H1 (cell line): ENCODE data around the gene OSBPL9. TPM values are rescaled to one million over a fixed set of nuclear protein-coding genes. Genes with fewer than 3 reads are reported as not detected.

Experiments used
- CTCF ChIA-PET: fragments of 300-600 bp; sonication (Branson Sonifier 250); formaldehyde crosslinking; loops from one replicate; lab custom pipeline; 2021; ENCODE audit not compliant: partially characterized antibody; lab: Charles Lee
- POLR2A ChIA-PET: fragments of 300-600 bp; sonication (Branson Sonifier 250); formaldehyde crosslinking; loops from one replicate; lab custom pipeline; 2021; ENCODE audit warnings: inconsistent platforms; ENCODE audit not compliant: partially characterized antibody; lab: Charles Lee
- DNase-seq, 2 experiments: peaks; one replicate each; pipeline versions ENCODE4 v3.0.0 to v3.0.0-alpha.2; 2010 to 2022; ENCODE audit warnings: low spot score in 2 of 2, low read depth in 1 of 2, mixed read lengths in 1 of 2
- FAIRE-seq: peaks from 2 replicates; lab custom pipeline; 2011; peaks lifted over from hg19 to GRCh38; lab: Jason Lieb, UNC
- H2AFZ ChIP-seq: 2 replicates; pipeline ENCODE4 v1.8.1; 2012; ENCODE audit warnings: low read length, inconsistent platforms
- H2AK5ac ChIP-seq: 2 replicates; pipeline ENCODE4 v1.6.1; 2013; ENCODE audit warnings: low read depth, low read length
- H2BK120ac ChIP-seq: replicated peaks from 2 replicates; pipeline ENCODE3; 2013; ENCODE audit warnings: low read depth, low read length, inconsistent platforms
- H2BK12ac ChIP-seq: 2 replicates; pipeline ENCODE4 v1.6.1; 2013; ENCODE audit warnings: low read depth, low read length
- H2BK15ac ChIP-seq: 2 replicates; pipeline ENCODE4 v1.6.1; 2013; ENCODE audit warnings: low read length
- H2BK20ac ChIP-seq: 2 replicates; pipeline ENCODE4 v1.6.1; 2013; ENCODE audit warnings: low read length
- H2BK5ac ChIP-seq: 2 replicates; pipeline ENCODE4 v1.6.1; 2013; ENCODE audit warnings: low read depth, low read length
- H3K14ac ChIP-seq: 2 replicates; pipeline ENCODE4 v1.6.1; 2013; ENCODE audit warnings: inconsistent platforms; ENCODE audit not compliant: insufficient read length
- H3K18ac ChIP-seq: 2 replicates; pipeline ENCODE4 v1.6.1; 2013; ENCODE audit warnings: low read length; ENCODE audit errors: extremely low read depth
- H3K23ac ChIP-seq: 2 replicates; pipeline ENCODE4 v1.6.1; 2013; ENCODE audit warnings: inconsistent platforms; ENCODE audit not compliant: insufficient read length
- H3K23me2 ChIP-seq: 2 replicates; pipeline ENCODE4 v1.6.1; 2013; ENCODE audit warnings: low read depth, low read length
- H3K27ac ChIP-seq: 2 replicates; pipeline ENCODE4 v1.6.1; 2011; ENCODE audit warnings: low read depth, low read length, inconsistent platforms
- H3K27me3 ChIP-seq, 4 experiments: replicated peaks in 1 of 4; 1 replicate in 1 of 4; 2 replicates in 3 of 4; pipeline versions ENCODE4 v1.6.1 to v1.8.1; 2011 to 2013; ENCODE audit warnings: low read length in 3 of 4, mild to moderate bottlenecking in 3 of 4, inconsistent platforms in 2 of 4, mixed read lengths in 2 of 4, moderate library complexity in 1 of 4; ENCODE audit not compliant: control insufficient read depth in 3 of 4, insufficient read depth in 3 of 4; ENCODE audit errors: extremely low read depth in 1 of 4
- H3K36me3 ChIP-seq, 4 experiments: 2 replicates each; pipeline versions ENCODE4 v1.6.1 to v1.8.1; 2011 to 2013; ENCODE audit warnings: mild to moderate bottlenecking in 4 of 4, low read length in 3 of 4, moderate library complexity in 2 of 4, control low read depth in 1 of 4, inconsistent platforms in 1 of 4; ENCODE audit not compliant: insufficient read depth in 4 of 4, control insufficient read depth in 2 of 4
- H3K4ac ChIP-seq: replicated peaks from 2 replicates; pipeline ENCODE3; 2013; ENCODE audit warnings: low read length, low read depth, mixed read lengths, inconsistent platforms; ENCODE audit not compliant: insufficient read length
- H3K4me1 ChIP-seq, 4 experiments: replicated peaks in 1 of 4; 1 replicate in 1 of 4; 2 replicates in 3 of 4; pipeline versions ENCODE4 v1.6.1 to v1.8.1; 2011 to 2013; ENCODE audit warnings: low read length in 3 of 4, inconsistent platforms in 2 of 4, mixed read lengths in 1 of 4; ENCODE audit not compliant: insufficient read depth in 4 of 4, control insufficient read depth in 3 of 4
- H3K4me2 ChIP-seq, 2 experiments: 2 replicates each; pipeline versions ENCODE4 v1.6.1 to v1.8.1; 2011 to 2013; ENCODE audit warnings: low read depth in 2 of 2, low read length in 2 of 2, control low read depth in 1 of 2, inconsistent platforms in 1 of 2, mild to moderate bottlenecking in 1 of 2; ENCODE audit not compliant: insufficient read depth in 1 of 2
- H3K4me3 ChIP-seq, 4 experiments: fragments of 200-600, 300-600 bp in 1 of 4; sonication (generic), shearing (Covaris generic), sonication (Bioruptor Twin) in 1 of 4; 2 replicates each; pipeline versions ENCODE4 v1.5.1 to v1.8.1; 2011 to 2016; ENCODE audit warnings: low read length in 4 of 4, low read depth in 3 of 4, control low read depth in 2 of 4, inconsistent platforms in 2 of 4, mild to moderate bottlenecking in 2 of 4, mixed read lengths in 1 of 4, moderate library complexity in 1 of 4; ENCODE audit not compliant: insufficient read depth in 2 of 4; ENCODE audit errors: extremely low read depth in 1 of 4
- H3K56ac ChIP-seq: replicated peaks from 2 replicates; pipeline ENCODE3; 2013; ENCODE audit warnings: low read depth, mild to moderate bottlenecking, mixed read lengths, low read length, inconsistent platforms; ENCODE audit not compliant: insufficient read length
- H3K79me1 ChIP-seq: 2 replicates; pipeline ENCODE4 v1.6.1; 2013; ENCODE audit warnings: low read depth, low read length, control low read depth
- H3K79me2 ChIP-seq, 2 experiments: 2 replicates each; pipeline versions ENCODE4 v1.6.1 to v1.8.1; 2012 to 2013; ENCODE audit warnings: low read length in 2 of 2, mild to moderate bottlenecking in 2 of 2, inconsistent platforms in 1 of 2; ENCODE audit not compliant: insufficient read depth in 2 of 2, control insufficient read depth in 1 of 2
- H3K9ac ChIP-seq, 4 experiments: replicated peaks in 1 of 4; 1 replicate in 1 of 4; 2 replicates in 3 of 4; pipeline versions ENCODE4 v1.6.1 to v1.8.1; 2011 to 2013; ENCODE audit warnings: low read depth in 3 of 4, low read length in 3 of 4, control low read depth in 2 of 4, mild to moderate bottlenecking in 2 of 4, moderate library complexity in 2 of 4, inconsistent platforms in 1 of 4; ENCODE audit errors: extremely low read depth in 1 of 4
- H3K9me3 ChIP-seq, 2 experiments: 2 replicates each; pipeline versions ENCODE4 v1.6.1 to v1.8.1; 2012 to 2013; ENCODE audit warnings: mild to moderate bottlenecking in 2 of 2, moderate library complexity in 2 of 2, control low read depth in 1 of 2, inconsistent platforms in 1 of 2, low read depth in 1 of 2, low read length in 1 of 2, mixed read lengths in 1 of 2; ENCODE audit not compliant: insufficient read depth in 2 of 2
- H4K20me1 ChIP-seq, 2 experiments: replicated peaks in 1 of 2; 2 replicates each; pipeline versions ENCODE3 to v1.8.1; 2011 to 2013; ENCODE audit warnings: inconsistent platforms in 2 of 2, low read length in 2 of 2, mild to moderate bottlenecking in 1 of 2; ENCODE audit not compliant: insufficient read depth in 2 of 2, control insufficient read depth in 1 of 2
- H4K5ac ChIP-seq: 2 replicates; pipeline ENCODE4 v1.6.1; 2013; ENCODE audit warnings: low read length, low read depth, mixed read lengths, inconsistent platforms; ENCODE audit not compliant: insufficient read length
- H4K8ac ChIP-seq: 2 replicates; pipeline ENCODE4 v1.8.0; 2013; ENCODE audit warnings: mild to moderate bottlenecking, moderate library complexity, low read length, inconsistent platforms; ENCODE audit not compliant: insufficient read depth; ENCODE audit errors: extremely low read depth
- H4K91ac ChIP-seq: replicated peaks from 2 replicates; pipeline ENCODE3; 2013; ENCODE audit warnings: low read length, mixed read lengths, inconsistent platforms; ENCODE audit not compliant: insufficient read length
- ATF2 ChIP-seq: IDR thresholded peaks from 2 replicates; pipeline ENCODE4 v1.6.1; 2012; ENCODE audit warnings: low read length, inconsistent platforms
- ATF3 ChIP-seq: IDR thresholded peaks from 2 replicates; pipeline ENCODE4 v1.6.1; 2011; ENCODE audit warnings: low read depth, mild to moderate bottlenecking, low read length; ENCODE audit not compliant: insufficient read depth
- CBX5 ChIP-seq: fragments of 300-800, 300-1000 bp; sonication (generic); IDR thresholded peaks from 2 replicates; pipeline ENCODE4 v1.7.1; 2016; ENCODE audit warnings: antibody characterized with exemption, low read length, low read depth
- CHD2 ChIP-seq: IDR thresholded peaks from 2 replicates; pipeline ENCODE4 v1.6.1; 2012; ENCODE audit warnings: low read length, improper control_type of control experiment
- CTCF ChIP-seq, 3 experiments: IDR thresholded peaks; 1 replicate in 2 of 3; 2 replicates in 1 of 3; pipeline versions ENCODE4 v1.5.1 to v1.6.1; 2011; ENCODE audit warnings: low read length in 3 of 3, mild to moderate bottlenecking in 3 of 3, inconsistent platforms in 2 of 3, low read depth in 1 of 3, moderate library complexity in 1 of 3; ENCODE audit not compliant: insufficient read depth in 1 of 3; ENCODE audit errors: control extremely low read depth in 1 of 3
- POLR2A ChIP-seq, 2 experiments: IDR thresholded peaks; 1 replicate in 1 of 2; 2 replicates in 1 of 2; pipeline ENCODE4 v1.6.1; 2011; ENCODE audit warnings: low read depth in 2 of 2, low read length in 2 of 2, mild to moderate bottlenecking in 2 of 2; ENCODE audit errors: control extremely low read depth in 1 of 2
- POLR2AphosphoS5 ChIP-seq: IDR thresholded peaks from 2 replicates; pipeline ENCODE4 v1.6.1; 2011; ENCODE audit warnings: low read depth, low read length
- SIN3A ChIP-seq, 2 experiments: IDR thresholded peaks in 1 of 2; conservative IDR thresholded peaks in 1 of 2; 2 replicates each; pipeline ENCODE4 v1.6.1; 2011 to 2012; ENCODE audit warnings: low read length in 2 of 2, improper control_type of control experiment in 1 of 2, low read depth in 1 of 2, mild to moderate bottlenecking in 1 of 2
- SRF ChIP-seq: IDR thresholded peaks from 2 replicates; pipeline ENCODE4 v1.6.1; 2011; ENCODE audit warnings: mild to moderate bottlenecking, low read depth, low read length, moderate library complexity
- WGBS, 2 experiments: shearing (Covaris generic) in 1 of 2; methylation state at CpG; one replicate each; pipeline versions ENCODE4 v1.1.6 to v1.1.7; 2013 to 2015; ENCODE audit warnings: low lambda C conversion rate in 2 of 2, mixed read lengths in 2 of 2, inconsistent platforms in 1 of 2, low coverage in 1 of 2, missing lambda C conversion rate in 1 of 2; ENCODE audit not compliant: insufficient replicate concordance in 2 of 2, insufficient coverage in 1 of 2, insufficient read length in 1 of 2; ENCODE audit errors: extremely low coverage in 1 of 2, missing lambda C conversion rate in 1 of 2; 5-methylcytosine and 5-hydroxymethylcytosine counted together
- polyA plus RNA-seq, 7 experiments: library from polyadenylated mRNA; depleted of rRNA in 3 of 7; stranded (reverse) in 5 of 7; unstranded in 2 of 7; fragments of >200 nt in 5 of 7; fragments of 200-250 nt in 2 of 7; gene quantifications; 1 replicate in 5 of 7; 2 replicates in 1 of 7; 4 replicates in 1 of 7; pipeline versions ENCODE4 v1.2.1 to v1.2.3, GENCODE V29; 2011 to 2013; ENCODE audit warnings: missing spikeins in 2 of 7, mixed read lengths in 2 of 7
- total RNA-seq: library from RNA; stranded (reverse); fragmentation: NEBNext Ultra II Directional; extraction: Animal tissue kit (Norgen Biotek cat#: 25700); gene quantifications from 2 replicates; pipeline ENCODE4 v1.2.1, GENCODE V29; 2021

Gene OSBPL9
- total and polyA plus RNA-seq, 2 of the 8 experiments (the other 6 are each of a cell fraction or from before 2014, with no cell fraction given): 58.2 to 71.6 TPM

GRCh38 chr1:51643362-51643761 lies 26.5 kb downstream of the OSBPL9 start:
- Histone ChIP-seq H4K8ac (no peak overlapping the region), H3K79me2 (peaks cover 0 to 12% of the 10 kb centered on the region in 2 experiments; a peak in 2 of 4 replicates), H2AK5ac (no peak overlapping the region), H3K4me1 (peaks cover 0 to 8% (median 5%) of the 10 kb centered on the region in 4 experiments; a peak in 4 of 7 replicates), H3K56ac (no peak overlapping the region), H3K27ac (no peak overlapping the region), H3K9ac (no peak overlapping the region), H4K20me1 (no peaks in the 10 kb centered on the region), H4K5ac (no peak overlapping the region), H3K36me3 (no peaks in the 10 kb centered on the region), H2BK15ac (no peak overlapping the region), H3K4ac (no peak overlapping the region), H3K9me3 (no peaks in the 10 kb centered on the region), H2AFZ (no peak overlapping the region), H3K79me1 (peaks cover 2% of the 10 kb centered on the region; the same call in 1 of the 2 replicates), H4K91ac (no peak overlapping the region), H3K4me3 (no peak overlapping the region), H3K18ac (no peak overlapping the region), H3K14ac (no peak overlapping the region), H2BK12ac (no peak overlapping the region), H2BK5ac (no peak overlapping the region), H2BK120ac (no peak overlapping the region), H3K27me3 (no peaks in the 10 kb centered on the region), H3K23me2 (no peaks in the 10 kb centered on the region), H3K23ac (no peak overlapping the region), H3K4me2 (no peak overlapping the region), H2BK20ac (no peak overlapping the region)
- DNase-seq (no peak), FAIRE-seq (no peak)
- ChIA-PET POLR2A (no interaction called here), CTCF (interaction anchor here (1.3 to 1.6 kb wide), 3 partner anchors 11 to 125 kb away, joined by 4 to 5 read pairs (median 5); no protein-coding TSS in a partner anchor)
- WGBS, 2 experiments: 81% methylated on average over 1 of the region's 1 CpG; no CpG with 5 or more reads in 1 of the 2 experiments
- TF ChIP-seq CHD2 (no peak), CTCF (IDR thresholded peaks at IDR 0.05; ENCODE audit: control extremely low read depth in 1 of 3, insufficient read depth in 1 of 3, low read depth in 1 of 3, low read length in 3 of 3) (no peak), POLR2AphosphoS5 (no peak), SRF (no peak), POLR2A (IDR thresholded peaks at IDR 0.05; ENCODE audit: control extremely low read depth in 1 of 2, low read depth in 2 of 2, low read length in 2 of 2) (no peak), SIN3A (conservative IDR thresholded peaks at IDR 0.05 in 1 of 2, IDR thresholded peaks at IDR 0.05 in 1 of 2; ENCODE audit: low read depth in 1 of 2, low read length in 2 of 2) (no peak), ATF3 (no peak), ATF2 (no peak), CBX5 (no peak)
